NCI-H1048 (cell line): ENCODE data around the gene MVD.
"Not testable (repeated sequence)": the region's sequence is repeated elsewhere in the genome, so short reads cannot be mapped to it uniquely, and the experiment has no call there.

Experiments used
- DNase-seq: peaks from one replicate; lab custom pipeline; 2025; lab: John Stamatoyannopoulos, UW

Gene MVD

GRCh38 chr16:88681709-88682451 lies 19.0 kb upstream of the MVD start:
- DNase-seq: no peak

- no peak for DNase-seq
These were observed 18.3 kb upstream of the MVD start for GRCh38 chr16:88681084-88681680.

- no peak for DNase-seq
These were observed 17.7 kb upstream of the MVD start for GRCh38 chr16:88680554-88681083.

- DNase-seq: no peak
These were observed 15.5 kb upstream of the MVD start for GRCh38 chr16:88678224-88678979.

- no peak for DNase-seq
These were observed 14.8 kb upstream of the MVD start for GRCh38 chr16:88677721-88678120.

- no peak for DNase-seq
These were observed 13.8 kb upstream of the MVD start for GRCh38 chr16:88676502-88677242.

GRCh38 chr16:88673716-88674379 lies 11.0 kb upstream of the MVD start:
- DNase-seq: no peak

GRCh38 chr16:88672776-88673175 lies 9.9 kb upstream of the MVD start:
- no peak for DNase-seq

GRCh38 chr16:88671806-88672205 lies 8.9 kb upstream of the MVD start:
- no peak for DNase-seq

GRCh38 chr16:88669980-88670379 lies 7.1 kb upstream of the MVD start:
- DNase-seq: no peak

GRCh38 chr16:88669493-88669892 lies 6.6 kb upstream of the MVD start:
- DNase-seq: not testable (repeated sequence)

GRCh38 chr16:88667461-88667860 lies 4.6 kb upstream of the MVD start:
- no peak for DNase-seq

GRCh38 chr16:88665570-88665969 lies 2.7 kb upstream of the MVD start:
- no peak for DNase-seq

- no peak for DNase-seq
These were observed 2.3 kb upstream of the MVD start for GRCh38 chr16:88665148-88665547.

GRCh38 chr16:88662222-88662842 lies 559 bp downstream of the MVD start:
- no peak for DNase-seq

GRCh38 chr16:88661468-88661867 lies 1.4 kb downstream of the MVD start:
- DNase-seq: no peak

GRCh38 chr16:88659160-88659559 lies 3.7 kb downstream of the MVD start:
- DNase-seq: no peak

GRCh38 chr16:88658714-88659113 lies 4.2 kb downstream of the MVD start:
- no peak for DNase-seq

GRCh38 chr16:88657371-88657770 lies 5.5 kb downstream of the MVD start:
- no peak for DNase-seq

GRCh38 chr16:88656291-88656980 lies 6.5 kb downstream of the MVD start:
- no peak for DNase-seq
